Endodermal cell (in vitro differentiated cells): ENCODE measurements around the gene CALCR. TPM values are rescaled to one million over a fixed set of nuclear protein-coding genes. Genes with fewer than 3 reads are reported as not detected.
A peak's percentile ranks its signal among the peaks of the same experiment; 100 is the strongest.

Experiments
- DNase-seq: peaks from one replicate; pipeline ENCODE4 v3.0.0-alpha.2; 2017
- H3K27ac ChIP-seq: 2 replicates; pipeline ENCODE4 v1.5.1; 2013; ENCODE audit warnings: mild to moderate bottlenecking, low read depth, low read length, moderate library complexity
- H3K27me3 ChIP-seq: 2 replicates; pipeline ENCODE4 v1.6.1; 2013; ENCODE audit warnings: mild to moderate bottlenecking, low read length, moderate library complexity; ENCODE audit not compliant: insufficient read depth, control insufficient read depth, poor library complexity, severe bottlenecking
- H3K36me3 ChIP-seq: 2 replicates; pipeline ENCODE4 v1.7.0; 2013; ENCODE audit warnings: mild to moderate bottlenecking, low read length, moderate library complexity; ENCODE audit not compliant: control insufficient read depth, insufficient read depth
- H3K4me1 ChIP-seq: one replicate; pipeline ENCODE4 v1.7.0; 2013; ENCODE audit warnings: low read length; ENCODE audit not compliant: control insufficient read depth, insufficient read depth
- H3K4me3 ChIP-seq: 2 replicates; pipeline ENCODE4 v1.5.1; 2013; ENCODE audit warnings: mild to moderate bottlenecking, low read length, moderate library complexity
- H3K9ac ChIP-seq: 2 replicates; pipeline ENCODE4 v1.6.1; 2013; ENCODE audit warnings: mild to moderate bottlenecking, low read length, moderate library complexity; ENCODE audit not compliant: poor library complexity, severe bottlenecking; ENCODE audit errors: extremely low read depth
- H3K9me3 ChIP-seq: 2 replicates; pipeline ENCODE4 v1.6.1; 2013; ENCODE audit warnings: mild to moderate bottlenecking, low read length, moderate library complexity; ENCODE audit not compliant: control insufficient read depth
- H3K27ac Mint-ChIP-seq: 2 replicates; pipeline ENCODE4 v1.8.0; 2020; ENCODE audit warnings: mixed read lengths
- H3K27me3 Mint-ChIP-seq: 2 replicates; pipeline ENCODE4 v1.8.0; 2021; ENCODE audit warnings: mild to moderate bottlenecking, mixed read lengths; ENCODE audit not compliant: insufficient read depth
- H3K36me3 Mint-ChIP-seq: 2 replicates; pipeline ENCODE4 v1.8.0; 2020; ENCODE audit warnings: low read depth, mixed read lengths
- H3K4me1 Mint-ChIP-seq: 2 replicates; pipeline ENCODE4 v1.8.0; 2020; ENCODE audit warnings: mixed read lengths
- H3K4me3 Mint-ChIP-seq: 2 replicates; pipeline ENCODE4 v1.8.0; 2020; ENCODE audit warnings: mild to moderate bottlenecking, moderate library complexity, mixed read lengths
- H3K9me3 Mint-ChIP-seq: 2 replicates; pipeline ENCODE4 v1.8.0; 2020; ENCODE audit warnings: mild to moderate bottlenecking, mixed read lengths
- WGBS, 2 experiments: methylation state at CpG; one replicate each; pipeline versions ENCODE4 v1.1.5 to v1.1.7; 2013; ENCODE audit warnings: missing lambda C conversion rate in 2 of 2, mixed read lengths in 1 of 2; ENCODE audit not compliant: insufficient coverage in 1 of 2, insufficient read length in 1 of 2; 5-methylcytosine and 5-hydroxymethylcytosine counted together
- total RNA-seq, 2 donors: library from RNA; stranded (reverse); fragmentation: NEBNext Ultra II Directional in 1 of 2; extraction: Animal tissue kit (Norgen Biotek cat#: 25700) in 1 of 2; gene quantifications; 2 replicates in 1 of 2; 3 replicates in 1 of 2; pipeline ENCODE4 v1.2.1, GENCODE V29; 2021
- TF ChIP-seq, protein P1 (sequence below): fragments of 200-600 bp; sonication (generic); conservative IDR thresholded peaks from 2 replicates; pipeline ENCODE4 v1.5.0; 2021; ENCODE audit warnings: antibody characterized with exemption, mild to moderate bottlenecking

Gene CALCR
- total RNA-seq, 2 donors from 2014 or later = 16.8 to 17.1 TPM

DNA sequence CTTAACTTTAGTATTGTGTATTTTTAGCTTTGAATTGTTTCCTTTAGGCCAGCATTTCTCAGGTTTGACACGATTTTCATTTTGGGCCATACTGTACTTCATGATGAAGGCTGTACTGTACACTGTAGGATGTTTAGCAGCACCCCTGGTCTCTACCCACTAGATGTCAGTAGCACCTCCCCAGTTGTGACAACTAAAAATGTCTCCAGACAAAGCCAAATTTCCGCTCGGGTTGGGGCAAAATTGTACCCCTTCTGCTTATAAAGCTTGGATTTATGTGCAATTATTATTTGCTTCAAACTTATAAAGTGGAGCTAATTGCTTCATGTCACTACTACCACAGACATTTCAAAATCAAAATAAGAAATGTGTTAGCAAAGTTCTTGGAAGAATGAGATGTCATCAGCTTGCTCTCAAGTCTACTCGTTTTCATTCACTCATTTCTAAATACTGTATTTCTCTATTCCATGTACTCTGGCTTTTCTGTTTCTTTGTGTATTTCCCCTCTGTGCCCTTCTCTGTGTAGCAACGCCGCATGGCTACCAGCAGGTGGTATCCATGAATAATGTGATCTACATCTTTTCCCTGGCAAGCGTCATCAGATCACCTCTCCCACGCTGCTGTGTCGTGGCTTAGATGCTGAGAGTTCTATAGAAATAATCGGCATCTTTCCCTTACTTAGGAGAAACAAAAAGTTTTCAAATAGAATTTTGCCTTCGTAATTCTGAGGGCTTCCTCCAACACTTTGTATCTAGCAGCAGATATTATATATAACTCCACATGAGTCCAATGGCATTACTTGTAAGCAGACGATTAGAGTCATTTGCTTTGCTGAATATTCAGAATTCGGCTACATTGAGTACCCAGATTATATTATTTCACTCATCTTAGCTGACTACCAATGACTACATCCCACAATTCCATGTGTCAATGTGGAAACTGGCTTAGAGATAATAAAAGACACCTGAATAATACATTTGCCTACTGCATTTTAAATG lies 47.8 kb upstream of the CALCR start:
- Mint-ChIP-seq H3K27ac (peak overlapping the region; percentile 93), H3K36me3 (peaks cover 2% of the 10 kb centered on the region), H3K27me3 (no peaks in the 10 kb centered on the region), H3K9me3 (no peaks in the 10 kb centered on the region), H3K4me3 (peak overlapping the region; percentile 15), H3K4me1 (peaks cover 34% of the 10 kb centered on the region)
- WGBS, 2 experiments = 51 to 59% methylated on average over 8 to 13 of the region's 13 CpGs
- TF ChIP-seq, protein P1, sequence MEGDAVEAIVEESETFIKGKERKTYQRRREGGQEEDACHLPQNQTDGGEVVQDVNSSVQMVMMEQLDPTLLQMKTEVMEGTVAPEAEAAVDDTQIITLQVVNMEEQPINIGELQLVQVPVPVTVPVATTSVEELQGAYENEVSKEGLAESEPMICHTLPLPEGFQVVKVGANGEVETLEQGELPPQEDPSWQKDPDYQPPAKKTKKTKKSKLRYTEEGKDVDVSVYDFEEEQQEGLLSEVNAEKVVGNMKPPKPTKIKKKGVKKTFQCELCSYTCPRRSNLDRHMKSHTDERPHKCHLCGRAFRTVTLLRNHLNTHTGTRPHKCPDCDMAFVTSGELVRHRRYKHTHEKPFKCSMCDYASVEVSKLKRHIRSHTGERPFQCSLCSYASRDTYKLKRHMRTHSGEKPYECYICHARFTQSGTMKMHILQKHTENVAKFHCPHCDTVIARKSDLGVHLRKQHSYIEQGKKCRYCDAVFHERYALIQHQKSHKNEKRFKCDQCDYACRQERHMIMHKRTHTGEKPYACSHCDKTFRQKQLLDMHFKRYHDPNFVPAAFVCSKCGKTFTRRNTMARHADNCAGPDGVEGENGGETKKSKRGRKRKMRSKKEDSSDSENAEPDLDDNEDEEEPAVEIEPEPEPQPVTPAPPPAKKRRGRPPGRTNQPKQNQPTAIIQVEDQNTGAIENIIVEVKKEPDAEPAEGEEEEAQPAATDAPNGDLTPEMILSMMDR = peak; percentile 75
- peak; percentile 66 for DNase-seq
- Histone ChIP-seq H3K27ac (no peak overlapping the region), H3K4me3 (peak overlapping the region; percentile 16), H3K9ac (no peak overlapping the region), H3K4me1 (peaks cover 7% of the 10 kb centered on the region), H3K36me3 (peaks cover 6% of the 10 kb centered on the region), H3K27me3 (no peaks in the 10 kb centered on the region), H3K9me3 (peaks cover 11% of the 10 kb centered on the region)

- Histone ChIP-seq H3K27me3 (no peaks in the 10 kb centered on the region), H3K9ac (no peak overlapping the region), H3K4me1 (peaks cover 7% of the 10 kb centered on the region), H3K27ac (no peak overlapping the region), H3K4me3 (peak overlapping the region; percentile 42), H3K9me3 (no peaks in the 10 kb centered on the region), H3K36me3 (peaks cover 4% of the 10 kb centered on the region)
- no peaks in the 10 kb centered on the region for H3K9me3 Mint-ChIP-seq
- H3K27ac Mint-ChIP-seq = no peak overlapping the region
- peaks cover 33% of the 10 kb centered on the region for H3K4me1 Mint-ChIP-seq
- TF ChIP-seq, protein P1 = no peak
- H3K27me3 Mint-ChIP-seq = no peaks in the 10 kb centered on the region
- no peak overlapping the region for H3K4me3 Mint-ChIP-seq
- no peak for DNase-seq
- H3K36me3 Mint-ChIP-seq = peaks cover 2% of the 10 kb centered on the region
Observed at GRCh38 chr7:93620864-93621263, 46.3 kb upstream of the CALCR start.

DNA sequence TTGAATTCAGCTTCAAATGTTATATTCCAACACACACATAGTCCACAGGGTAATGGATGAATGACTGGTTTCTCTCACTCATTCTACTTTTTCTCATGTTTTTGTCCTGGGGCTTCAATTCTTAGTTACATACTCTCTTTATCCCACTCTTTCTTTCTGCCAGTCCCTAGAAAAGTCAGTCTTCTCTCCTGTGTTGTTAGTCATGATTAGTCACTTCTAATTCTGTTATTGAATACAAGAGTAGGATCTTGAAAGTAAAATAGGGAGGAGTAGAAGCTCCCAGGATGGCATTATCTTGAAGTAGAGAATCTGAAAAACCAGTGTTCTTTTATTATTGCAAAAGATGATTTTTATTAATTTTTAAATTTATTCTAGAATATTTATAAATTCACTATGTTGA lies 45.5 kb upstream of the CALCR start:
- Histone ChIP-seq H3K4me3 (no peak overlapping the region), H3K9ac (no peak overlapping the region), H3K9me3 (no peaks in the 10 kb centered on the region), H3K36me3 (peaks cover 4% of the 10 kb centered on the region), H3K27me3 (no peaks in the 10 kb centered on the region), H3K4me1 (peaks cover 7% of the 10 kb centered on the region), H3K27ac (no peak overlapping the region)
- TF ChIP-seq, protein P1 = no peak
- DNase-seq = no peak
- H3K36me3 Mint-ChIP-seq = no peaks in the 10 kb centered on the region
- peaks cover 33% of the 10 kb centered on the region for H3K4me1 Mint-ChIP-seq
- no peak overlapping the region for H3K4me3 Mint-ChIP-seq
- H3K27me3 Mint-ChIP-seq = no peaks in the 10 kb centered on the region
- no peak overlapping the region for H3K27ac Mint-ChIP-seq
- H3K9me3 Mint-ChIP-seq = no peaks in the 10 kb centered on the region
